ENCODE results near the gene SLC45A1.

DNA sequence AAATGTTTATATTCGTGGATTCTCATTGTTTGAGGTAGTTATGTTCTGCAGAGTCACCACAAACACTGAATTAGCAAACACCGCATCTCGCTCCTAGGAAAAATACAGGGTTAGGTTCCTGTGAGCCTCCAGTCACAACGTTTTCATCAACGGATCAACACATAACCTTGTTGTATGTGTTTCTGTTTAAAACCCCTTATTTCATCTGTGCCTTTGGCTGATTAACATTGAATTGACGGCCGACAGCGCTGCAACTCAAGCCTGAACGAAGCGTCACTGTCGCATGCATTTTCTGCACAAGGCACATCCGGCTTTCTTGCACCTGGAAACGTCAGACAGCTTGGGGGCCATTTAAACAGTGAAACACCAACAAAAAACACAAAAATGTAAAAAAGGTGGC is 8.4 kb downstream of the SLC45A1 start:
- TF ChIP-seq, protein P1, sequence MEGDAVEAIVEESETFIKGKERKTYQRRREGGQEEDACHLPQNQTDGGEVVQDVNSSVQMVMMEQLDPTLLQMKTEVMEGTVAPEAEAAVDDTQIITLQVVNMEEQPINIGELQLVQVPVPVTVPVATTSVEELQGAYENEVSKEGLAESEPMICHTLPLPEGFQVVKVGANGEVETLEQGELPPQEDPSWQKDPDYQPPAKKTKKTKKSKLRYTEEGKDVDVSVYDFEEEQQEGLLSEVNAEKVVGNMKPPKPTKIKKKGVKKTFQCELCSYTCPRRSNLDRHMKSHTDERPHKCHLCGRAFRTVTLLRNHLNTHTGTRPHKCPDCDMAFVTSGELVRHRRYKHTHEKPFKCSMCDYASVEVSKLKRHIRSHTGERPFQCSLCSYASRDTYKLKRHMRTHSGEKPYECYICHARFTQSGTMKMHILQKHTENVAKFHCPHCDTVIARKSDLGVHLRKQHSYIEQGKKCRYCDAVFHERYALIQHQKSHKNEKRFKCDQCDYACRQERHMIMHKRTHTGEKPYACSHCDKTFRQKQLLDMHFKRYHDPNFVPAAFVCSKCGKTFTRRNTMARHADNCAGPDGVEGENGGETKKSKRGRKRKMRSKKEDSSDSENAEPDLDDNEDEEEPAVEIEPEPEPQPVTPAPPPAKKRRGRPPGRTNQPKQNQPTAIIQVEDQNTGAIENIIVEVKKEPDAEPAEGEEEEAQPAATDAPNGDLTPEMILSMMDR (IDR thresholded peaks at IDR 0.05), result no peak
- TF ChIP-seq POLR2A (IDR thresholded peaks at IDR 0.05), result no peak
